Stomach (tissue), 9 donors: ENCODE data around the gene USP36. TPM values are rescaled to one million over a fixed set of nuclear protein-coding genes. Genes with fewer than 3 reads are reported as not detected.
A peak's percentile ranks its signal among the peaks of the same experiment; 100 is the strongest.

ENCODE experiments used
- DNase-seq, 2 donors: peaks; one replicate each; pipeline versions ENCODE4 v3.0.0 to v3.0.0-alpha.2; 2013 to 2019
- H3K27ac ChIP-seq, 5 donors: fragments of 200-600 bp in 4 of 5; sonication (generic) in 4 of 5; one replicate each; pipeline ENCODE4 v1.5.1; 2013 to 2019; ENCODE audit warnings: mild to moderate bottlenecking in 1 of 5, moderate library complexity in 1 of 5
- H3K27me3 ChIP-seq, 3 donors: fragments of 200-600 bp; sonication (generic); one replicate each; pipeline ENCODE4 v1.5.1; 2017 to 2019; ENCODE audit warnings: mixed run types in 1 of 3
- H3K36me3 ChIP-seq, 4 donors: fragments of 200-600 bp; sonication (generic); 1 replicate in 3 of 4; 2 replicates in 1 of 4; pipeline ENCODE4 v1.5.1; 2016 to 2019
- H3K4me1 ChIP-seq, 4 donors: fragments of 200-600 bp; sonication (generic); one replicate each; pipeline ENCODE4 v1.5.1; 2016 to 2019
- H3K4me3 ChIP-seq, 4 donors: fragments of 200-600 bp; sonication (generic) in 3 of 4; one replicate each; pipeline ENCODE4 v1.5.1; 2016 to 2019; ENCODE audit warnings: mild to moderate bottlenecking in 1 of 4
- H3K9me3 ChIP-seq, 4 donors: fragments of 200-600 bp; sonication (generic); one replicate each; pipeline ENCODE4 v1.5.1; 2016 to 2019
- CTCF ChIP-seq, 7 experiments: fragments of 450-650 bp in 4 of 7; fragments of 200-600 bp in 3 of 7; sonication (generic) in 3 of 7; IDR thresholded peaks; one replicate each; pipeline ENCODE4 v1.5.1; 2016 to 2019; ENCODE audit warnings: antibody characterized with exemption in 7 of 7, control low read depth in 2 of 7, mild to moderate bottlenecking in 1 of 7
- EP300 ChIP-seq: sonication (generic); formaldehyde crosslinking; IDR thresholded peaks from one replicate; pipeline ENCODE4 v1.6.1; 2017; ENCODE audit warnings: antibody characterized with exemption
- POLR2A ChIP-seq, 4 donors: fragments of 450-650 bp; IDR thresholded peaks; one replicate each; pipeline ENCODE4 v1.6.1; 2016; ENCODE audit warnings: antibody characterized with exemption in 4 of 4, control low read depth in 2 of 4, mild to moderate bottlenecking in 1 of 4, moderate library complexity in 1 of 4
- POLR2AphosphoS5 ChIP-seq, 3 donors: sonication (generic); formaldehyde crosslinking; IDR thresholded peaks; one replicate each; pipeline ENCODE4 v1.6.1; 2016; ENCODE audit warnings: antibody characterized with exemption in 3 of 3
- WGBS, 5 donors: extraction: QIAGEN DNeasy Blood & Tissue Kit in 3 of 5; methylation state at CpG; one replicate each; pipeline versions ENCODE4 v1.1.5 to v1.1.7; 2013 to 2018; 5-methylcytosine and 5-hydroxymethylcytosine counted together
- intact Hi-C: fragments of 100-400 bp; cut with DNase I; formaldehyde crosslinking; loops from one replicate; pipeline ENCODE4 v1.15.1; 2023; ENCODE audit warnings: low total_unique reads
- polyA plus RNA-seq, 3 donors: library from polyadenylated mRNA; stranded (reverse); fragments of 200-250 nt; gene quantifications; one replicate each; pipeline ENCODE4 v1.2.3, GENCODE V29; 2013
- total RNA-seq, 5 donors: library from RNA; depleted of rRNA; stranded (reverse); fragments of >200 nt; gene quantifications; one replicate each; pipeline versions ENCODE4 v1.1.0 to v1.2.3, GENCODE V29; 2014 to 2016
- donor health status: healthy with polysubstance abuse.
- donor health status: Bipolar disorder and iron deficiency.
- donor health status: healthy.

USP36 gene
- total and polyA plus RNA-seq, 8 donors, result 14.2 to 106 (median 34.8) TPM

- Histone ChIP-seq H3K4me3 (no peak overlapping the region), H3K9me3 (no peaks in the 10 kb centered on the region), H3K36me3 (peaks cover 87 to 100% (median 100%) of the 10 kb centered on the region in 4 donors), H3K27ac (peak overlapping the region in 4 of 5 donors; percentile 62 to 65 (median 64)), H3K27me3 (no peaks in the 10 kb centered on the region), H3K4me1 (peaks cover 0 to 5% (median 0%) of the 10 kb centered on the region in 4 donors)
- intact Hi-C loops, result no loop called here
- no peak for TF ChIP-seq POLR2AphosphoS5 (IDR thresholded peaks at IDR 0.05)
- no peak for TF ChIP-seq EP300
- TF ChIP-seq CTCF (IDR thresholded peaks at IDR 0.05), result no peak
- TF ChIP-seq POLR2A (IDR thresholded peaks at IDR 0.05), result no peak
- WGBS, 5 donors, result 59 to 85% (median 82%) methylated on average over 8 of the region's 8 CpGs
- no peak for DNase-seq
Observed at GRCh38 chr17:78819402-78819801, 21.2 kb downstream of the USP36 start.

- TF ChIP-seq POLR2AphosphoS5 (IDR thresholded peaks at IDR 0.05) (peak in 1 of 3 donors; percentile 29), EP300 (no peak)
- intact Hi-C loops, result no loop called here
- peaks cover 0 to 5% (median 0%) of the 10 kb centered on the region in 4 donors for H3K4me1 ChIP-seq
- H3K9me3 ChIP-seq, result no peaks in the 10 kb centered on the region
- 41 to 63% (median 47%) methylated on average over 6 of the region's 6 CpGs for WGBS, 5 donors
- no peaks in the 10 kb centered on the region for H3K27me3 ChIP-seq
- H3K36me3 ChIP-seq, result peaks cover 87 to 100% (median 100%) of the 10 kb centered on the region in 4 donors
- H3K27ac ChIP-seq, result peak overlapping the region in 3 of 5 donors; percentile 62 to 64 (median 64)
- no peak overlapping the region for H3K4me3 ChIP-seq
- peak; percentile 33 to 66 for DNase-seq
Observed at GRCh38 chr17:78818932-78819331, 21.7 kb downstream of the USP36 start.

GRCh38 chr17:78818152-78818846, 22.3 kb downstream of the USP36 start:
- no peak for DNase-seq
- Histone ChIP-seq H3K4me3 (no peak overlapping the region), H3K27me3 (no peaks in the 10 kb centered on the region), H3K4me1 (peaks cover 0 to 5% (median 0%) of the 10 kb centered on the region in 4 donors), H3K27ac (peak overlapping the region in 3 of 5 donors; percentile 62 to 64 (median 64)), H3K36me3 (peaks cover 88 to 100% (median 100%) of the 10 kb centered on the region in 4 donors), H3K9me3 (no peaks in the 10 kb centered on the region)
- no peak for TF ChIP-seq EP300
- no peak for TF ChIP-seq POLR2AphosphoS5 (IDR thresholded peaks at IDR 0.05)
- 75 to 84% (median 78%) methylated on average over 19 of the region's 19 CpGs for whole genome bisulfite sequencing, 5 donors
- intact Hi-C loops, result no loop called here

GRCh38 chr17:78817123-78817522, 23.5 kb downstream of the USP36 start:
- no peak overlapping the region for H3K4me3 ChIP-seq
- DNase-seq, result peak in 1 of 2 donors; percentile 67
- TF ChIP-seq POLR2AphosphoS5 (IDR thresholded peaks at IDR 0.05) (peak in 1 of 3 donors; percentile 14), POLR2A (IDR thresholded peaks at IDR 0.05) (no peak)
- intact Hi-C loops, result no loop called here
- no peaks in the 10 kb centered on the region for H3K9me3 ChIP-seq
- H3K27me3 ChIP-seq, result no peaks in the 10 kb centered on the region
- peaks cover 92 to 100% (median 100%) of the 10 kb centered on the region in 4 donors for H3K36me3 ChIP-seq
- peak overlapping the region in 4 of 5 donors; percentile 17 to 64 (median 40) for H3K27ac ChIP-seq
- 70 to 86% (median 83%) methylated on average over 6 of the region's 6 CpGs for WGBS, 5 donors
- peaks cover 0 to 5% (median 0%) of the 10 kb centered on the region in 4 donors for H3K4me1 ChIP-seq

- no peaks in the 10 kb centered on the region for H3K27me3 ChIP-seq
- no peak overlapping the region for H3K27ac ChIP-seq
- no peak for DNase-seq
- intact Hi-C loops, result no loop called here
- H3K36me3 ChIP-seq, result peaks cover 92 to 100% (median 100%) of the 10 kb centered on the region in 4 donors
- no peaks in the 10 kb centered on the region for H3K9me3 ChIP-seq
- WGBS, 5 donors, result 79 to 97% (median 90%) methylated on average over 7 of the region's 7 CpGs
- peaks cover 0 to 5% (median 0%) of the 10 kb centered on the region in 4 donors for H3K4me1 ChIP-seq
- TF ChIP-seq POLR2AphosphoS5 (IDR thresholded peaks at IDR 0.05), result no peak
- TF ChIP-seq CTCF (IDR thresholded peaks at IDR 0.05), result no peak
- no peak for TF ChIP-seq POLR2A (IDR thresholded peaks at IDR 0.05)
- TF ChIP-seq EP300, result no peak
- no peak overlapping the region for H3K4me3 ChIP-seq
Observed at GRCh38 chr17:78815696-78816095, 24.9 kb downstream of the USP36 start.
